ENCODE results near the gene KIF7. TPM values are rescaled to one million over a fixed set of nuclear protein-coding genes. Genes with fewer than 3 reads are reported as not detected.

Gene KIF7
- total and polyA plus RNA-seq, 2 of the 8 experiments (the other 6 are each of a cell fraction or from before 2014, with no cell fraction given): 4.9 to 14.0 TPM

DNA sequence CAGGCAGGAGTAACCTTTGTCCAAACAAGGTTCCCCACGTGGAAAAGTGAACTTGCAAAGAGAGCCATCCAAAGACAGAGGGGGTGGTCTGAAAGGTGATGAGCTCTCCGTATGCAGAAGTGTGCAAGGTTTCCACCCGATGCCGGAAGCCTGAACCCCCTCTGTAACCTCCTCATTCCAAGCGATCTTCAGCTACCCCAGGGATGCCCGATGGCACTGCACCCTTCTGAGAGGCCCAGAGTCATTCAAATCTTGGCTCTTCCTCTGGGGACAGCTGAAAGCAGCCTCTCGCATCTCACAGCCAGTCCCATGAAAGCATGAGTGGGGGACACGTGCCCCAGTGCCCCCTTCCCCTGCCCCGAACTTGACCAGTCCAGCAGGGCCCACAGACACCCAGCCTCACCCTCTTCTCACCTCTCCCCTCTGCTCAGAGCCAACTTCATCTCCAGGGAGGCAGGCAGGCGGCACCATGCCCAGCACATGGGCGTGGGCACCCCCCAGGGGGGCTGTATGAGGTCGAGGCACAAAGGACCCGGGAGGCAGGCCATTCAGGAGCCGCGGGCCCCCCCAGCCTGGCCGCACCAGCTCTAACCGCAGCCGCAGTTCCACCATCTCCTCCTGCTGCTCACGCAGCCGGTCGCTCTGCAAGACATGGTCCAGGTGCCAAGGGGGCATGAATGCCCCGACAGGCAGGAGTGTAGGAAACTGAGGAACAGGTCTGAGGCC is 8.7 kb downstream of the KIF7 start (continued):
- TF ChIP-seq CBX8 (IDR thresholded peaks at IDR 0.05; ENCODE audit: borderline replicate concordance, low read depth, low read length) (no peak), CBX5 (IDR thresholded peaks at IDR 0.05; ENCODE audit: low read depth, low read length) (no peak), RBBP5 (IDR thresholded peaks at IDR 0.05; ENCODE audit: borderline replicate concordance, low read depth, low read length) (no peak), CREB1 (IDR thresholded peaks at IDR 0.05) (no peak), NRF1 (IDR thresholded peaks at IDR 0.05; ENCODE audit: low read depth, low read length) (no peak)
- TF ChIP-seq, protein P1, sequence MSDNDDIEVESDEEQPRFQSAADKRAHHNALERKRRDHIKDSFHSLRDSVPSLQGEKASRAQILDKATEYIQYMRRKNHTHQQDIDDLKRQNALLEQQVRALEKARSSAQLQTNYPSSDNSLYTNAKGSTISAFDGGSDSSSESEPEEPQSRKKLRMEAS (IDR thresholded peaks at IDR 0.05): no peak
- TF ChIP-seq, protein P2, sequence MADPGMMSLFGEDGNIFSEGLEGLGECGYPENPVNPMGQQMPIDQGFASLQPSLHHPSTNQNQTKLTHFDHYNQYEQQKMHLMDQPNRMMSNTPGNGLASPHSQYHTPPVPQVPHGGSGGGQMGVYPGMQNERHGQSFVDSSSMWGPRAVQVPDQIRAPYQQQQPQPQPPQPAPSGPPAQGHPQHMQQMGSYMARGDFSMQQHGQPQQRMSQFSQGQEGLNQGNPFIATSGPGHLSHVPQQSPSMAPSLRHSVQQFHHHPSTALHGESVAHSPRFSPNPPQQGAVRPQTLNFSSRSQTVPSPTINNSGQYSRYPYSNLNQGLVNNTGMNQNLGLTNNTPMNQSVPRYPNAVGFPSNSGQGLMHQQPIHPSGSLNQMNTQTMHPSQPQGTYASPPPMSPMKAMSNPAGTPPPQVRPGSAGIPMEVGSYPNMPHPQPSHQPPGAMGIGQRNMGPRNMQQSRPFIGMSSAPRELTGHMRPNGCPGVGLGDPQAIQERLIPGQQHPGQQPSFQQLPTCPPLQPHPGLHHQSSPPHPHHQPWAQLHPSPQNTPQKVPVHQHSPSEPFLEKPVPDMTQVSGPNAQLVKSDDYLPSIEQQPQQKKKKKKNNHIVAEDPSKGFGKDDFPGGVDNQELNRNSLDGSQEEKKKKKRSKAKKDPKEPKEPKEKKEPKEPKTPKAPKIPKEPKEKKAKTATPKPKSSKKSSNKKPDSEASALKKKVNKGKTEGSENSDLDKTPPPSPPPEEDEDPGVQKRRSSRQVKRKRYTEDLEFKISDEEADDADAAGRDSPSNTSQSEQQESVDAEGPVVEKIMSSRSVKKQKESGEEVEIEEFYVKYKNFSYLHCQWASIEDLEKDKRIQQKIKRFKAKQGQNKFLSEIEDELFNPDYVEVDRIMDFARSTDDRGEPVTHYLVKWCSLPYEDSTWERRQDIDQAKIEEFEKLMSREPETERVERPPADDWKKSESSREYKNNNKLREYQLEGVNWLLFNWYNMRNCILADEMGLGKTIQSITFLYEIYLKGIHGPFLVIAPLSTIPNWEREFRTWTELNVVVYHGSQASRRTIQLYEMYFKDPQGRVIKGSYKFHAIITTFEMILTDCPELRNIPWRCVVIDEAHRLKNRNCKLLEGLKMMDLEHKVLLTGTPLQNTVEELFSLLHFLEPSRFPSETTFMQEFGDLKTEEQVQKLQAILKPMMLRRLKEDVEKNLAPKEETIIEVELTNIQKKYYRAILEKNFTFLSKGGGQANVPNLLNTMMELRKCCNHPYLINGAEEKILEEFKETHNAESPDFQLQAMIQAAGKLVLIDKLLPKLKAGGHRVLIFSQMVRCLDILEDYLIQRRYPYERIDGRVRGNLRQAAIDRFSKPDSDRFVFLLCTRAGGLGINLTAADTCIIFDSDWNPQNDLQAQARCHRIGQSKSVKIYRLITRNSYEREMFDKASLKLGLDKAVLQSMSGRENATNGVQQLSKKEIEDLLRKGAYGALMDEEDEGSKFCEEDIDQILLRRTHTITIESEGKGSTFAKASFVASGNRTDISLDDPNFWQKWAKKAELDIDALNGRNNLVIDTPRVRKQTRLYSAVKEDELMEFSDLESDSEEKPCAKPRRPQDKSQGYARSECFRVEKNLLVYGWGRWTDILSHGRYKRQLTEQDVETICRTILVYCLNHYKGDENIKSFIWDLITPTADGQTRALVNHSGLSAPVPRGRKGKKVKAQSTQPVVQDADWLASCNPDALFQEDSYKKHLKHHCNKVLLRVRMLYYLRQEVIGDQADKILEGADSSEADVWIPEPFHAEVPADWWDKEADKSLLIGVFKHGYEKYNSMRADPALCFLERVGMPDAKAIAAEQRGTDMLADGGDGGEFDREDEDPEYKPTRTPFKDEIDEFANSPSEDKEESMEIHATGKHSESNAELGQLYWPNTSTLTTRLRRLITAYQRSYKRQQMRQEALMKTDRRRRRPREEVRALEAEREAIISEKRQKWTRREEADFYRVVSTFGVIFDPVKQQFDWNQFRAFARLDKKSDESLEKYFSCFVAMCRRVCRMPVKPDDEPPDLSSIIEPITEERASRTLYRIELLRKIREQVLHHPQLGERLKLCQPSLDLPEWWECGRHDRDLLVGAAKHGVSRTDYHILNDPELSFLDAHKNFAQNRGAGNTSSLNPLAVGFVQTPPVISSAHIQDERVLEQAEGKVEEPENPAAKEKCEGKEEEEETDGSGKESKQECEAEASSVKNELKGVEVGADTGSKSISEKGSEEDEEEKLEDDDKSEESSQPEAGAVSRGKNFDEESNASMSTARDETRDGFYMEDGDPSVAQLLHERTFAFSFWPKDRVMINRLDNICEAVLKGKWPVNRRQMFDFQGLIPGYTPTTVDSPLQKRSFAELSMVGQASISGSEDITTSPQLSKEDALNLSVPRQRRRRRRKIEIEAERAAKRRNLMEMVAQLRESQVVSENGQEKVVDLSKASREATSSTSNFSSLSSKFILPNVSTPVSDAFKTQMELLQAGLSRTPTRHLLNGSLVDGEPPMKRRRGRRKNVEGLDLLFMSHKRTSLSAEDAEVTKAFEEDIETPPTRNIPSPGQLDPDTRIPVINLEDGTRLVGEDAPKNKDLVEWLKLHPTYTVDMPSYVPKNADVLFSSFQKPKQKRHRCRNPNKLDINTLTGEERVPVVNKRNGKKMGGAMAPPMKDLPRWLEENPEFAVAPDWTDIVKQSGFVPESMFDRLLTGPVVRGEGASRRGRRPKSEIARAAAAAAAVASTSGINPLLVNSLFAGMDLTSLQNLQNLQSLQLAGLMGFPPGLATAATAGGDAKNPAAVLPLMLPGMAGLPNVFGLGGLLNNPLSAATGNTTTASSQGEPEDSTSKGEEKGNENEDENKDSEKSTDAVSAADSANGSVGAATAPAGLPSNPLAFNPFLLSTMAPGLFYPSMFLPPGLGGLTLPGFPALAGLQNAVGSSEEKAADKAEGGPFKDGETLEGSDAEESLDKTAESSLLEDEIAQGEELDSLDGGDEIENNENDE (IDR thresholded peaks at IDR 0.05; ENCODE audit: insufficient replicate concordance, low read length): no peak
- TF ChIP-seq, protein P3, sequence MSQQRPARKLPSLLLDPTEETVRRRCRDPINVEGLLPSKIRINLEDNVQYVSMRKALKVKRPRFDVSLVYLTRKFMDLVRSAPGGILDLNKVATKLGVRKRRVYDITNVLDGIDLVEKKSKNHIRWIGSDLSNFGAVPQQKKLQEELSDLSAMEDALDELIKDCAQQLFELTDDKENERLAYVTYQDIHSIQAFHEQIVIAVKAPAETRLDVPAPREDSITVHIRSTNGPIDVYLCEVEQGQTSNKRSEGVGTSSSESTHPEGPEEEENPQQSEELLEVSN (IDR thresholded peaks at IDR 0.05): no peak
